ENCODE results near the gene B2M. TPM values are rescaled to one million over a fixed set of nuclear protein-coding genes. Genes with fewer than 3 reads are reported as not detected.
"Not testable (repeated sequence)": the region's sequence is repeated elsewhere in the genome, so short reads cannot be mapped to it uniquely, and the experiment has no call there.

The B2M gene
- total RNA-seq, 1 donor from 2014 or later = 1,156 TPM

DNA sequence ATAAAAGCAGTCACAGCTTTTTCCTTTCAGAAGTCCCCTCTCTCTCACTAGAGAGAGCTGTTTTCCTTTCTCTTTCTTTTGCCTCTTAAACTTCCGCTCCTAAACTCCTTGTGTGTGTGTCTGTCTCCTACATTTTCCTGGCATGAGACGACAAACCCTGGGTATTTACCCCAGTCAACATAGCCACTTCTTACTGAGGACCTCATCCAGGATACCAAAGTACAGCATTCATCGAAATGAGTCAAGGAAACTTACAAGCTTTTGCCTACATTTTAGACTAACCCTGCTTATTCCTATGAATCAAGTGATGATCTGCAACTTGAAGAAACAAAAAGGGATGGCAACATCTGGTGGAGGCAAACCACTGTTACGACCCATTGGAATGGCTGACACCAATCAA lies 16.9 kb upstream of the B2M start:
- ATAC-seq (no peak), DNase-seq (no peak)
- intact Hi-C loops (cut with micrococcal nuclease) = no loop called here

DNA sequence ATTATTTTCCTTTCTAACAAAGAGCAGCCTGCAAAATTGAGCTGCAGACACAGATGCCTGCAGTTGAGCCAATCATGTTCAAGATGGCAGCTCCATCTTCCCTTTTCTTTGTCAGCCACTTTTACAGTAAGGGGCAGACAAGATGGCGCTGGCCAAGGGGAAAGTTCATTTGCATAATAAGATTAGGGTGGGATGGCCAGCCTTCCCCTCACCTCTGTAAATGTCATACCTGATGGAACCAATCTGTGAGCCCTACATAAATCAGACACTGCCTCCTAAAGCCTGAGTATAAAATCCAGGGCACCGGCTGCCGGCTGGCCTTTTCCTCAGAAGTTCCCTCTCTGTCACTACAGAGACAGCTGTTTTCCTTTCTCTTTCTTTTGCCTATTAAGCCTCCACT lies 16.0 kb upstream of the B2M start:
- DNase-seq = no peak
- intact Hi-C loops (cut with micrococcal nuclease) = no loop called here
- no peak for ATAC-seq

DNA sequence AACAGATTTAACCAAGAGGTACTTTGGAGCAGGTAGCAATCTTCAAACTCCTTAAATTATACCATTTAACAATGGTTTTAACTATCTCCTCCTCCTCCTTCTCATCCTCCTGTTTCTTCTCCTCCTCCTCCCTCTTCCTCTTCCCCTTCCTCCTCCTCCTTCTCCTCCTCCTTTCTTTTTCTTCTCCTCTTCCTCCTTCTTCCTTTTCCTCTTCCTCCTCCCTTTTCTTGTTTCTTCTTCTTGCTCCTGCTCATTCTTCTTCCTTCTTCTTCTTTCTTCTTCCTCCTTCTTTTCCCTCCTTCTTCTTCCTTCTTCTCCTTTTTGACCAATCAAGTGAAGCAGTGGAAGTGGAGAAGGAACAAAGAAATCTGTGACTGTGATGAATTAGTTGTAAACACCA lies 14.3 kb upstream of the B2M start:
- intact Hi-C loops (cut with micrococcal nuclease) = no loop called here
- ATAC-seq = no peak
- DNase-seq = no peak

- intact Hi-C loops (cut with micrococcal nuclease) = no loop called here
- DNase-seq = no peak
These were observed 12.7 kb upstream of the B2M start for GRCh38 chr15:44698641-44699040.

DNA sequence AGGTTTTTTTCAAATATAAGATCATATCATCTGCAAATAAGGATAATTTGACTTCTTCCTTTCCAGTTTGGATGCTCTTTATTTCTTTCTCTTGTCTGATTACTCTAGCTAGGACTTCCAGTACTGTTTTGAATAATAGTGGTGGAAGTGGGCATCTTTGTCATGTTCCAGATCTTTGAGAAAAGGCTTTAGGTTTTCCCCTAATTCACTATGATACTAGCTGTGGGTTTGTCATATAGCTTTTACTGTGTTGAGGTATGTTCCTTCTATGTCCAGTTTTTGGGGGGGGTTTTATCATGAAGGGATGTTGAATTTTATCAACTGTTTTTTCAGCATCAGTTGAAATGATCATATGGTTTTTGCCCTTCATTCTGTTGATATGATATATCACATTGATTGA lies 10.6 kb upstream of the B2M start:
- ATAC-seq; intact Hi-C loops (cut with micrococcal nuclease); DNase-seq: not testable (repeated sequence)

More at GRCh38 chr15:44698641-44699040, 12.7 kb upstream of the B2M start:
- no peak for ATAC-seq

DNA sequence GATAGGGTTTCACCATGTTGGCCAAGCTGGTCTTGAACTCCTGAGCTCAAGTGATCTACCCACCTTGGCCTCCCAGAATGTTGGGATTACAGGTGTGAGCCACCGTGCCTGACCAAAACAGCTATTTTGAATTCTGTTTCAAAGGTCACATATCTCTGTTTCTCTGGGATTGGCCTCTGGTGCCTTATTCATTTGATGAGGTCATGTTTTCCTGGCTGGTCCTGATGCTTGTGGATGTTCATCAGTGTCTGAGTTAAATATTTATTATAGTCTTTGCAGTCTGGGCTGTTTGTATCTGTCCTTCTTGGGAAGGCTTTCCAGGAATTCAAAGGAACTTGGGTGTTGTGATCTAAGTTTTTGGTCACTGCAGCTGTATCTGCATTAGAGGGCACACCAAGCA lies 5.3 kb upstream of the B2M start:
- ATAC-seq (no peak), DNase-seq (no peak)
- intact Hi-C loops (cut with micrococcal nuclease) = no loop called here

GRCh38 chr15:44706401-44706800 lies 4.9 kb upstream of the B2M start:
- intact Hi-C loops (cut with micrococcal nuclease) = no loop called here
- ATAC-seq = no peak

GRCh38 chr15:44706946-44707636 lies 4.2 kb upstream of the B2M start:
- intact Hi-C loops (cut with micrococcal nuclease) = no loop called here
- DNase-seq (no peak), ATAC-seq (no peak)

More at GRCh38 chr15:44706401-44706800, 4.9 kb upstream of the B2M start:
- DNase-seq = no peak

GRCh38 chr15:44710236-44711095 lies 851 bp upstream of the B2M start:
- intact Hi-C loops (cut with micrococcal nuclease) = loop anchor here (2.0 kb wide), 1 partner anchor 18 kb away; no protein-coding TSS in a partner anchor
- DNase-seq (no peak), ATAC-seq (no peak)

GRCh38 chr15:44711743-44712345 lies 527 bp downstream of the B2M start:
- ATAC-seq = peak; percentile 68
- intact Hi-C loops (cut with micrococcal nuclease) = loop anchor here (2.0 kb wide), 1 partner anchor 17 kb away; no protein-coding TSS in a partner anchor
- DNase-seq = peak; percentile 62

GRCh38 chr15:44712346-44713005 lies 1.2 kb downstream of the B2M start:
- intact Hi-C loops (cut with micrococcal nuclease) = no loop called here
- ATAC-seq (peak; percentile 74), DNase-seq (peak; percentile 67)

DNA sequence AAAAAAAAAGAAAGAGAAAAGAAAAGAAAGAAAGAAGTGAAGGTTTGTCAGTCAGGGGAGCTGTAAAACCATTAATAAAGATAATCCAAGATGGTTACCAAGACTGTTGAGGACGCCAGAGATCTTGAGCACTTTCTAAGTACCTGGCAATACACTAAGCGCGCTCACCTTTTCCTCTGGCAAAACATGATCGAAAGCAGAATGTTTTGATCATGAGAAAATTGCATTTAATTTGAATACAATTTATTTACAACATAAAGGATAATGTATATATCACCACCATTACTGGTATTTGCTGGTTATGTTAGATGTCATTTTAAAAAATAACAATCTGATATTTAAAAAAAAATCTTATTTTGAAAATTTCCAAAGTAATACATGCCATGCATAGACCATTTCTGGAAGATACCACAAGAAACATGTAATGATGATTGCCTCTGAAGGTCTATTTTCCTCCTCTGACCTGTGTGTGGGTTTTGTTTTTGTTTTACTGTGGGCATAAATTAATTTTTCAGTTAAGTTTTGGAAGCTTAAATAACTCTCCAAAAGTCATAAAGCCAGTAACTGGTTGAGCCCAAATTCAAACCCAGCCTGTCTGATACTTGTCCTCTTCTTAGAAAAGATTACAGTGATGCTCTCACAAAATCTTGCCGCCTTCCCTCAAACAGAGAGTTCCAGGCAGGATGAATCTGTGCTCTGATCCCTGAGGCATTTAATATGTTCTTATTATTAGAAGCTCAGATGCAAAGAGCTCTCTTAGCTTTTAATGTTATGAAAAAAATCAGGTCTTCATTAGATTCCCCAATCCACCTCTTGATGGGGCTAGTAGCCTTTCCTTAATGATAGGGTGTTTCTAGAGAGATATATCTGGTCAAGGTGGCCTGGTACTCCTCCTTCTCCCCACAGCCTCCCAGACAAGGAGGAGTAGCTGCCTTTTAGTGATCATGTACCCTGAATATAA lies 2.0 kb downstream of the B2M start:
- DNase-seq (no peak), ATAC-seq (no peak)
- intact Hi-C loops (cut with micrococcal nuclease) = no loop called here

DNA sequence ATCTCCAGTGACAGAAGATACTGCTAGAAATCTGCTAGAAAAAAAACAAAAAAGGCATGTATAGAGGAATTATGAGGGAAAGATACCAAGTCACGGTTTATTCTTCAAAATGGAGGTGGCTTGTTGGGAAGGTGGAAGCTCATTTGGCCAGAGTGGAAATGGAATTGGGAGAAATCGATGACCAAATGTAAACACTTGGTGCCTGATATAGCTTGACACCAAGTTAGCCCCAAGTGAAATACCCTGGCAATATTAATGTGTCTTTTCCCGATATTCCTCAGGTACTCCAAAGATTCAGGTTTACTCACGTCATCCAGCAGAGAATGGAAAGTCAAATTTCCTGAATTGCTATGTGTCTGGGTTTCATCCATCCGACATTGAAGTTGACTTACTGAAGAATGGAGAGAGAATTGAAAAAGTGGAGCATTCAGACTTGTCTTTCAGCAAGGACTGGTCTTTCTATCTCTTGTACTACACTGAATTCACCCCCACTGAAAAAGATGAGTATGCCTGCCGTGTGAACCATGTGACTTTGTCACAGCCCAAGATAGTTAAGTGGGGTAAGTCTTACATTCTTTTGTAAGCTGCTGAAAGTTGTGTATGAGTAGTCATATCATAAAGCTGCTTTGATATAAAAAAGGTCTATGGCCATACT lies 4.0 kb downstream of the B2M start:
- ATAC-seq (no peak), DNase-seq (no peak)
- intact Hi-C loops (cut with micrococcal nuclease) = no loop called here

GRCh38 chr15:44715797-44716334 lies 4.5 kb downstream of the B2M start:
- ATAC-seq = no peak
- no peak for DNase-seq
- intact Hi-C loops (cut with micrococcal nuclease) = no loop called here

DNA sequence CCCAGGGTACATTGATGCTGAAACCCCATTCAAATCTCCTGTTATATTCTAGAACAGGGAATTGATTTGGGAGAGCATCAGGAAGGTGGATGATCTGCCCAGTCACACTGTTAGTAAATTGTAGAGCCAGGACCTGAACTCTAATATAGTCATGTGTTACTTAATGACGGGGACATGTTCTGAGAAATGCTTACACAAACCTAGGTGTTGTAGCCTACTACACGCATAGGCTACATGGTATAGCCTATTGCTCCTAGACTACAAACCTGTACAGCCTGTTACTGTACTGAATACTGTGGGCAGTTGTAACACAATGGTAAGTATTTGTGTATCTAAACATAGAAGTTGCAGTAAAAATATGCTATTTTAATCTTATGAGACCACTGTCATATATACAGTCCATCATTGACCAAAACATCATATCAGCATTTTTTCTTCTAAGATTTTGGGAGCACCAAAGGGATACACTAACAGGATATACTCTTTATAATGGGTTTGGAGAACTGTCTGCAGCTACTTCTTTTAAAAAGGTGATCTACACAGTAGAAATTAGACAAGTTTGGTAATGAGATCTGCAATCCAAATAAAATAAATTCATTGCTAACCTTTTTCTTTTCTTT lies 5.8 kb downstream of the B2M start:
- DNase-seq (no peak), ATAC-seq (no peak)
- intact Hi-C loops (cut with micrococcal nuclease) = no loop called here

DNA sequence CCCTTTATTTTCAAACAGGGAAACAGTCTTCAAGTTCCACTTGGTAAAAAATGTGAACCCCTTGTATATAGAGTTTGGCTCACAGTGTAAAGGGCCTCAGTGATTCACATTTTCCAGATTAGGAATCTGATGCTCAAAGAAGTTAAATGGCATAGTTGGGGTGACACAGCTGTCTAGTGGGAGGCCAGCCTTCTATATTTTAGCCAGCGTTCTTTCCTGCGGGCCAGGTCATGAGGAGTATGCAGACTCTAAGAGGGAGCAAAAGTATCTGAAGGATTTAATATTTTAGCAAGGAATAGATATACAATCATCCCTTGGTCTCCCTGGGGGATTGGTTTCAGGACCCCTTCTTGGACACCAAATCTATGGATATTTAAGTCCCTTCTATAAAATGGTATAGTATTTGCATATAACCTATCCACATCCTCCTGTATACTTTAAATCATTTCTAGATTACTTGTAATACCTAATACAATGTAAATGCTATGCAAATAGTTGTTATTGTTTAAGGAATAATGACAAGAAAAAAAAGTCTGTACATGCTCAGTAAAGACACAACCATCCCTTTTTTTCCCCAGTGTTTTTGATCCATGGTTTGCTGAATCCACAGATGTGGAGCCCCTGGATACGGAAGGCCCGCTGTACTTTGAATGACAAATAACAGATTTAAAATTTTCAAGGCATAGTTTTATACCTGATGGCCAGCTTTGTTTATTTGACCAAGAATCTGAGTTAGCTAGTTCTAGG lies 7.0 kb downstream of the B2M start:
- DNase-seq (no peak), ATAC-seq (no peak)
- intact Hi-C loops (cut with micrococcal nuclease) = no loop called here

DNA sequence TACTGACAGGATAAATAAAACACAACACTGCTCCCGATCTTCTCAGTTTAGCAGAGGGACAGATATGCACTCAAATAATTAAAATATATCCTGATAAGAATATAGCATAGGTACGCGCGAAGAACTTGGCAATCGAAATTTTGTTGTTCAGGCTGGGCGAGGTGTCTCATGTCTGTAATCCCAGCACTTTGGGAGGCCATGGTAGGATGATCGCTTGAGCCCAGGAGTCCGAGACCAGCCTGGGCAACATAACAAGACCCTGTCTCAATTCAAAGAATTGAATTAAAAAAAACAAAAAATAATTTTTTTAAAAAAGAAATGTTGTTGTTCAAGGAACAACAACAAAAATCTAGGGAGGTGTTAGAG lies 7.6 kb downstream of the B2M start:
- DNase-seq = no peak
- intact Hi-C loops (cut with micrococcal nuclease) = no loop called here
- no peak for ATAC-seq
